ENCODE results near the gene LRCOL1.

Gene LRCOL1

GRCh38 chr12:132561427-132562156 lies 48.8 kb downstream of the LRCOL1 start:
- DNase-seq, result peak; percentile 9

DNA sequence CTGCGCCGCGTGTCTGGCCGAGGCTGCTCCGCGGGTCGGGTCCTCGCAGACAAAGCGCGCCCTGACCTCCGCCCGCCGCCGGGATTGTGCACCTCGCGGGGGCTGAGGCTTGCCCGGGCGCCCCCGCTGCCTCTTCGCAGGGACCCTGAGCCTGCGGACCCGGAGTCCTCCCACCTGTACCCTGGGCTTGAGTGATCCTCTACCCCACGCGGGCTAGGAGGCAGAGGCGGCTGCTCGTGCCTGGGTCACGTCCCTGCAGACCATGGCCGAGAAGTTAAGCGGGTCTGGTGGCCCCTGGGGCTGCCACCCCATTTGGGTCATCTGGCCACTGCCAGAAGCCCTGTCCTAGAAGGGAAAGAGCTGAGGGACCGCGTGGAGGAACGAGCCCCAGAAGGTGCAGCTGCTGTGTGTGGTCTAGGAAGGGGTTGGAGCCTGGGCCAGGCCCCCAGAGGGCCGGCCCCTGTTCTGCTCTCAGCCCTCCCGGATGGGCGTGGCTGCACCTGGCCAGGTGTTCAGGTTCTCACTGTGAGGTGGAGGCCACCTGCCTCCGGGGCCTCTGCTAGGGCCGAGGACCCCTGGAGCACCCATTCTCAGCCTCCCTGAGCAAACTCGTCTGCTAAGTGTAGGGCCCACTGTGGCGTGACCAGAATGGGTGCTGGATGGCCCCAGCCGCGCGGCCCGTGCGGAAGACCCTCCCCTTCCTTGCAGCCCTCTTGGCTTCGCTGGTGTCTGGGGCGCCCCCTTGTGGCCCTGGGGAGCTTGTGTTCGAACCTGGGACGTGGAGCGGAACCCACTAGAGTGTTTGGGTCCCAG lies 49.6 kb downstream of the LRCOL1 start:
- peak; percentile 57 for DNase-seq

GRCh38 chr12:132560364-132560613 lies 50.1 kb downstream of the LRCOL1 start:
- no peak for DNase-seq

GRCh38 chr12:132559652-132560363 lies 50.6 kb downstream of the LRCOL1 start:
- DNase-seq, result peak; percentile 45

DNA sequence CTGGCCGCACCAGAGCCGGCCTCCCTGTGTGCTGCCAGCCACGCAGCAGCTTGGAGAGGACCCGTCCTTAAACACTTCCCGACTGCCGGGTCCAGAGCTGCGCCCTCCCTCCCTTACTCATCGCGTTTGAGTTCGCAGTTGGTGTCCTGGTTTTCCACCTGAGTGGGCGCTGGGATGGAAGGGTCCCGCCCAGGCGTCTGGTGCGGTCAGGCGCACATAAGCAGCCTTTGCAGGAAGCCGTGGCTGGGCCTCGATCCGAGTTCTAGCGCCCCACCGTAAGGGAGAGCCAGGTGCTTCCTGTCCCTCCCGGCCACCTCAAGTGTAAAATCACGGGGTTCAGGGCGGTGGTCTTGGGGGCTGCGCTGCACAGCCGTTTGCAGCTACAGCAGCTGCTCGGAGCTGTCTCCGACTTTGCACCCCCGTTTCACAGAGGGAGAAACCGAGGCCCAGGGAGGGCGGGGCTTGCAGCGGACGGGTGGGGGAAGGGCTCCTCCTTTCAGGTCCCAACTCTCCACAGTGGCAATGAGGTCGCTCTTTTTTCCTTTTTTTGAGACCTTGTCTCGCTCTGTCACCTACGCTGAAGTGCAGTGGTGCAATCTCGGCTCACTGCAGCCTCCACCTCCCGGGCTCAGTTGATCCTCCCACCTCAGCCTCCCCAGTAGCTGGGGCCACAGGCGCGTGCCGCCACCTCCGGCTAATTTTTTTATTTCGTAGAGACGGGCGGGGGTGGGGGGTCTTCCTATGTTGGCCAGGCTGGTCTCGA lies 51.3 kb downstream of the LRCOL1 start:
- no peak for DNase-seq

DNA sequence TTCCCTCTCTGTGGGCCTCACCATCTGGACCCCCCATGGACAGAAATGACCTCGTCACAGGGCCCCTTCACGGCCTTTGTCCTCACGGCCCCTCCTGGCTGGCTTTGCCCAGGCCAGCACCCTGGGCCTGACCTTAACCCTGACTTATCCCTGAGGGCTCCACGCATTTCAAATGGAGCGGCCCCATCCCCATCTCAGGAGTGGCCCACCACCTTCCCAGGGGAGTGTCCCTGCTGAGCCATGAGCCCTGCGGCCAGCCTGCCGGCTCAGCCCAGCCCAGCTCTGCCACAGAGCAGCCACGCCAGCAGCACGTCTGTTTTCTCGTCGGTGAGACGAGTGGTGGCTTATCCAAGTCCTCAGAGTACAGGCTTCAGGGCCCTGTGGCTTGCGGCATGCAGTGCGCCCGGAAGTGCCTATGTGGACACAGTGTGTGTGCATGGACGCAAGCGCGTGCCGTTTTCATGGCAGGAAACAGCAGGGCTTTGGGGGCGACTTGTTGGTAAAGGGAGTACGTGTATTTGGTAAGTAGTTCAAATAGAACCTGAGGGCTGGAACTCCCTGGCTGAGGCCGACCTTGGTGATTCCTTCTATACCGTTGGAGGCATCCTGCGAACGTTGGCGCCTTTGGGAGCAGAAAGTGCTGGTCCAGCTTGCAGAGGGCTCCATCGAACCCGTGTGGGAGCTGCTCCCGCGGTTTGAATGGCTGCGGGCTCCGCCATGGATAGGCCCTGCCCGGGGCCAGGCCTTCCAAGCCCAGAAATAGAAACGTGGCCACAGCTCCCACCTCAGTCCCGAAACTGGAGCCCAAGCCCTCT lies 52.1 kb downstream of the LRCOL1 start:
- no peak for DNase-seq

- DNase-seq, result no peak
Observed at GRCh38 chr12:132557291-132558015, 52.9 kb downstream of the LRCOL1 start.

DNA sequence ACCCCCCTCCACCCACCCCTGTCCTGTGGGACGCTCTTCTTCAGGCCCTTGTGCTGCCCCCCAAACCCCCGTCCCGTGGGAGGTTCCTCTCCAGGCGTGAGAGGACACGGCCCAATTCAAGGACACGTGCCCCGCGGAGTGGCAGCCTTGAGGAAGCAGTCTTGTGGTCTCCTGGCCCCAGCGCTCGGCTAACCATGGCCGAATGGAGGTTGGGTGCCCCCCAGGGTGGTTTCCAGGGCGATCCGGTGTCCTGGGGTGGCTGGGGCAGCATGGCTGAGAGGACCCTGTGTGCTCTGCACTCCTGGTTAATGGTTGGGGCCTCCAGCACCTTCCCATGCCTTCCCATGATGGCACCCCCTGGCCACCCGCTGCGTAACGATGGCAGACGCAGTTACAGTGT lies 53.6 kb downstream of the LRCOL1 start:
- DNase-seq, result no peak

GRCh38 chr12:132556216-132556615 lies 54.2 kb downstream of the LRCOL1 start:
- no peak for DNase-seq

- DNase-seq, result no peak
Observed at GRCh38 chr12:132555686-132556085, 54.7 kb downstream of the LRCOL1 start.

DNA sequence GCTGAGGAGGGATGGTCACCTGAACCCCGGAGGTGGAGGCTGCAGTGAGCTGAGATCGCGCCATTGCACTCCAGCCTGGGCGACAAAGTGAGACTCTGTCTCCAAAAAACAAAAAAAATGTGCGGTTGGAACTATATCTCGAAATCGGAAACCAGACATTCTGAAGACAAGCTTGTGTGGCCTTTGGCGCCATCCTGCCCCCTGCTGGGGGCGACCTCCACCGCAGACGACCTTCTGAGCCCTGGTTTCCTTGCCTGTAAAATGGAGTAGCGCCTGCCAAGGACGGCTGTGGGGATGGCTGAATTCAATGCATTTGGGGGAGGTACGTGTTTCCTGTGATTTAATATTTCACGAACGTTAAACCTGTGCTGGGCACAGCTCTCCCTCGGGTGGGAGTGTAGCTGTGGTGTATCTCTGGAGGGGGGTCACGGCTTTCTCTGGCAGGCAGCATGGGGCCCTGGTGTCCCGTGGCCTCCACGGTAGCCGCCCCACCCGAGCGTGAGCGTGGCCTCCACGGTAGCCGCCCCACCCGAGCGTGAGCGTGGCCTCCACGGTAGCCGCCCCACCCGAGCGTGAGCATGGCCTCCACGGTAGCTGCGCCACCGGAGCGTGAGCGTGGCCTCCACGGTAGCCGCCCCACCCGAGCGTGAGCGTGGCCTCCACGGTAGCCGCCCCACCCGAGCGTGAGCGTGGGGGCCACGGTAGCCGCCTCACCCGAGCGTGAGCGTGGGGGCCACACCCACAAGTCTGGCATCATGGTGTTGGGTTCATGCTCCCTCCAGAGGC lies 55.3 kb downstream of the LRCOL1 start:
- no peak for DNase-seq
